Brain microvascular endothelial cell (primary cell): ENCODE results near the gene PCNT.
A peak's percentile ranks its signal among the peaks of the same experiment; 100 is the strongest.

Source experiments
- DNase-seq: peaks from one replicate; pipeline ENCODE4 v3.0.0-alpha.2; 2020
- H3K27ac ChIP-seq: fragments of 250-450 bp; sonication (Bioruptor Pico); 2 replicates; pipeline ENCODE4 v1.5.1; 2020; ENCODE audit warnings: mild to moderate bottlenecking, moderate library complexity
- H3K27me3 ChIP-seq: fragments of 250-450 bp; sonication (Bioruptor Pico); replicated peaks from 2 replicates; pipeline ENCODE4 v1.5.1; 2020; ENCODE audit warnings: mild to moderate bottlenecking
- H3K36me3 ChIP-seq: fragments of 250-450 bp; sonication (Bioruptor Pico); replicated peaks from 2 replicates; pipeline ENCODE4 v1.5.1; 2020; ENCODE audit warnings: mild to moderate bottlenecking
- H3K4me3 ChIP-seq: 2 replicates; pipeline ENCODE4 v1.5.1; 2011; ENCODE audit warnings: low read depth, mild to moderate bottlenecking, control low read depth, low read length, moderate library complexity
- CTCF ChIP-seq: IDR thresholded peaks from 2 replicates; pipeline ENCODE4 v1.5.1; 2011; ENCODE audit warnings: low read depth, mild to moderate bottlenecking, moderate library complexity, low read length, control low read depth, inconsistent platforms; ENCODE audit errors: missing control alignments
- in situ Hi-C: cut with HindIII; loops from 2 replicates; pipeline ENCODE4 v1.10.0; 2017; ENCODE audit warnings: low sequenced_read_pairs, low pct_ligation_motif_present

The PCNT gene

DNA sequence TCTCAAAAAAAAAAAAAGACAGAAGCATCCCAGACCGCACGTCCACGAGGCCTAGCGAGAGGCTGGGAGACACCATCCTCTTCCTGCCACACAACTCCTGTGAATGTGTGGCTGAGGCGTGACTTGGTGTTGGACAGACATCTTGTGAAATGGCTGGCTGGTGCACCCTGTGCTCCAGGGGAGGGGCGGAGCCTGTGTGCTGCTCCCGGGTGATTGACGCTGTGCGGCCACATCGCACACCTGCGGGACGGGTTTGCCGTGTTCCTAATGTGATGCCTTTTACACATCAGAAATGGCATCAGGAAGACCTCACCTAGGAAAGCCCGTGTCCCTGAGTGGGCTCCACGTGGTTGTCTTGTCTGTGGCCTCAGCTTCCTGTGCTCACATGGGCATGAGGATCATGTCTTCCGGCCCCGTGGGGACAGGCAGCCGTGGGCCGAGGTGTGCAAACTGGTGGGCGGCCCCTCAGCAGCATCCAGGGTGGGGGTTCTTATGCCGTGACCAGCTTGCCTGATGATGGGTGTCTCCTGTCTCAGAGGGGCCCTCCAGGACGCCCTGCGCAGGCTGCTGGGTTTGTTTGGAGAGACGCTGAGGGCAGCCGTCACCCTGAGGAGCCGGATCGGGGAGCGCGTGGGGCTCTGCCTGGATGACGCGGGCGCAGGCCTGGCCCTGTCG, 64.4 kb downstream of the PCNT start:
- Histone ChIP-seq H3K27ac (no peak overlapping the region), H3K36me3 (peaks cover 14% of the 10 kb centered on the region), H3K27me3 (no peaks in the 10 kb centered on the region), H3K4me3 (no peak overlapping the region)
- no peak for DNase-seq
- no peak for TF ChIP-seq CTCF
- in situ Hi-C loops = no loop called here

DNA sequence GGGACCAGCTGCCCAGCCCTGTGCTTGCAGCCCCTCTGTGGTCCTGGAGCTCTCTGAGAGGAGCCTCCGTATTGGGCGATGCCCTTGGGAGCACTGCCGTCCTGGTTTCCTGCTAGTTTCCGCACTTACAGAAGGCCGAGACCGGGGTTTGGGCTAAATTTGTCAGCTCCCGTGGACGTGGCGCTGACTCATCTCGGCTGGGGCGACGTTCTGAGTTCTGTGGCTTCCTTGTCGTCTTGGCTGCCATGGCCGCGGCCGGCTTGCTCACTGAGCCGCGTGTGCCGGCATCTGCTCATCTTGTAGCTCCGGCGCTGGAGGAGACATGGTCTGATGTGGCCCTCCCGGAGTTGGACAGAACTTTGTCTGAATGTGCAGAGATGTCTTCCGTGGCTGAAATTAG, 64.9 kb downstream of the PCNT start:
- no peak for DNase-seq
- Histone ChIP-seq H3K4me3 (no peak overlapping the region), H3K27ac (no peak overlapping the region), H3K27me3 (no peaks in the 10 kb centered on the region), H3K36me3 (peaks cover 14% of the 10 kb centered on the region)
- in situ Hi-C loops = no loop called here
- no peak for TF ChIP-seq CTCF

DNA sequence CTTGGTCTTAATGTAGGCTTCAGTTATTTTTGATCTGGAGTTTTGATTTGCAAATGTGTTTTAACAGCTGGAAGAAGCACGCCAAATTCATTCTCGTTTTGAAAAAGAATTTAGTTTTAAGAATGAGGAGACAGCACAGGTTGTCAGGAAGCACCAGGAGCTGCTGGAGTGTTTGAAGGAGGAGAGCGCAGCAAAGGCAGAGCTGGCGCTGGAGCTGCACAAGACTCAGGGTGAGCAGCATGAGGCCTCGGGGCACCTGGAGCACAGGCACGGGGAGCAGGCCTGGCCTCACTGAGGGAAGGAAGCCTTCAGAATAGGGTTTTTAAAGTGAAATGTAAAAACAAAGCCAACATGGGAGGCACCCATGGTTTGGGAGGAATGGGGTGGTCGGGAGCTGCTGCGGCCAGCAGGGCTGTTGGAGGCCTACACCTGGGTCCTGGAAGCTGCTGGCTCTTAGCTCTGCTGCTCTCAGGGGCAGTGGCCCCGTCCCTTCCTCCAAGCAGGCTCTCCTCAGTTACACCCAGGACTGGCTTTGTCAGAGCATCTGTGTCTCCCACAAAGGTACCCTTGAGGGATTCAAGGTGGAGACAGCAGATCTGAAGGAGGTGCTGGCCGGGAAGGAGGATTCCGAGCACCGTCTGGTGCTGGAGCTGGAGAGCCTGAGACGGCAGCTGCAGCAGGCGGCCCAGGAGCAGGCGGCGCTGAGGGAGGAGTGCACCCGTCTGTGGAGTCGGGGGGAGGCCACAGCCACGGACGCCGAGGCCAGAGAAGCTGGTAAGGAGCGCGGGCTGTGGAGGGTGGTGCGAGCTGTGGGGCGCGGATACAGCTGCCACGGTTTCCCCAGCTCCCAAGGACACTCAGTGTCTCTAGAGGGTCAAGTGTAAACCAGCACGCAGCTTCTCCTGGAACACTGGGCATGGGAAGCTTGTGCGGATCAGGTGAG, 66.9 kb downstream of the PCNT start:
- Histone ChIP-seq H3K27ac (no peak overlapping the region), H3K27me3 (no peaks in the 10 kb centered on the region), H3K36me3 (peaks cover 9% of the 10 kb centered on the region), H3K4me3 (no peak overlapping the region)
- in situ Hi-C loops = no loop called here
- no peak for DNase-seq
- TF ChIP-seq CTCF = no peak

DNA sequence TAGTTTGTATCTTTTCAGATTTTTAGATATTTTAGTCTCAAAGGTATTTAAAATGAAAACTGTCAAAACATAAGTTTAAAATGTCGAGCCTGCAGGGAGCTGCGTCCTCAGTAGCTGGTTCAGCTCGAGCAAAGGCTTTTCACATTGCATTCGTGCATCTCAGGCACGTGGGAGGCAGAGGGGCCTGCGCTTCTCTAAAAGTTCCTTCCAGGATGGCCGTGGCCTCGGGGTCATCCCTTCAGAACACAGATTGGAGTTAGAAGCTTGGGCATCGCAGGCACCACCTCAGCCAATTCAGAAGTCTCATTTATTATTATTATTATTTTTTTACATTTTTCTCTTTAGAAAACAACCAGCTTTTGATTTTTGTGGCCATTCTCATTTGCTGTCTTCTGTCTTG, 67.8 kb downstream of the PCNT start:
- no peak for DNase-seq
- TF ChIP-seq CTCF = no peak
- in situ Hi-C loops = no loop called here
- Histone ChIP-seq H3K36me3 (peaks cover 3% of the 10 kb centered on the region), H3K27me3 (no peaks in the 10 kb centered on the region), H3K27ac (no peak overlapping the region), H3K4me3 (no peak overlapping the region)

DNA sequence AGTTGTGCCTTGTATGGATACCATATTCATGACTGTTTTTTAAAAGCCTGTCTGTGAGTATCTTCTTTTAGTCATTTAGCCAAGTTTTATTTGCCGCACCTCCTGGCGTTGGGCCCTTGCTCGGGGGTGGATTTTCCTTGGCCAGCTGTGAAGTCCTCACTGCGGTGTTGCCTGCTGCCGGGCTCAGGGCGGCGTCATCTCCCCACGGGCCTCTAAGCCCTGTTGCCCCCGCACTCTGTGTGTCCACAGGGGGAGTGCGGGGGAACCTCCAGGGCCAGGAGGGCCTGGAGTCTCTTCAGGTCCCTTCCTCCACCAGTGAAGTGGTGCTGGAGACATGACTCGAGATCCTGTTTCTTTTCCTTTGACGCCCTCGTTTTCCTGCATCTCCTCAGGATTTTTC, 69.0 kb downstream of the PCNT start:
- H3K27me3 ChIP-seq = no peaks in the 10 kb centered on the region
- DNase-seq = peak; percentile 14
- in situ Hi-C loops = no loop called here
- H3K4me3 ChIP-seq = no peak overlapping the region
- peaks cover 9% of the 10 kb centered on the region for H3K36me3 ChIP-seq
- H3K27ac ChIP-seq = no peak overlapping the region
- no peak for TF ChIP-seq CTCF
